GM12872 (cell line): Measurements from ENCODE around the gene TMEM170B.
A peak's percentile ranks its signal among the peaks of the same experiment; 100 is the strongest.

ENCODE experiments used
- CTCF ChIP-seq: IDR thresholded peaks from 3 replicates; pipeline ENCODE4 v1.5.1; 2011; ENCODE audit warnings: low read depth, mild to moderate bottlenecking, low read length, moderate library complexity; ENCODE audit not compliant: insufficient read depth

TMEM170B gene

GRCh38 chr6:11495565-11496145 is 41.9 kb upstream of the TMEM170B start:
- no peak for TF ChIP-seq CTCF

- TF ChIP-seq CTCF, result peak; percentile 69
These were observed 41.1 kb upstream of the TMEM170B start for GRCh38 chr6:11496152-11497060.

- TF ChIP-seq CTCF, result no peak
These were observed 40.4 kb upstream of the TMEM170B start for GRCh38 chr6:11497107-11497506.

GRCh38 chr6:11497881-11498280 is 39.7 kb upstream of the TMEM170B start:
- no peak for TF ChIP-seq CTCF

GRCh38 chr6:11500008-11500407 is 37.5 kb upstream of the TMEM170B start:
- no peak for TF ChIP-seq CTCF

- TF ChIP-seq CTCF, result no peak
These were observed 28.1 kb upstream of the TMEM170B start for GRCh38 chr6:11509471-11509870.

GRCh38 chr6:11514672-11515071 is 22.9 kb upstream of the TMEM170B start:
- TF ChIP-seq CTCF, result no peak
